ENCODE measurements around the gene RASAL2.

The RASAL2 gene

DNA sequence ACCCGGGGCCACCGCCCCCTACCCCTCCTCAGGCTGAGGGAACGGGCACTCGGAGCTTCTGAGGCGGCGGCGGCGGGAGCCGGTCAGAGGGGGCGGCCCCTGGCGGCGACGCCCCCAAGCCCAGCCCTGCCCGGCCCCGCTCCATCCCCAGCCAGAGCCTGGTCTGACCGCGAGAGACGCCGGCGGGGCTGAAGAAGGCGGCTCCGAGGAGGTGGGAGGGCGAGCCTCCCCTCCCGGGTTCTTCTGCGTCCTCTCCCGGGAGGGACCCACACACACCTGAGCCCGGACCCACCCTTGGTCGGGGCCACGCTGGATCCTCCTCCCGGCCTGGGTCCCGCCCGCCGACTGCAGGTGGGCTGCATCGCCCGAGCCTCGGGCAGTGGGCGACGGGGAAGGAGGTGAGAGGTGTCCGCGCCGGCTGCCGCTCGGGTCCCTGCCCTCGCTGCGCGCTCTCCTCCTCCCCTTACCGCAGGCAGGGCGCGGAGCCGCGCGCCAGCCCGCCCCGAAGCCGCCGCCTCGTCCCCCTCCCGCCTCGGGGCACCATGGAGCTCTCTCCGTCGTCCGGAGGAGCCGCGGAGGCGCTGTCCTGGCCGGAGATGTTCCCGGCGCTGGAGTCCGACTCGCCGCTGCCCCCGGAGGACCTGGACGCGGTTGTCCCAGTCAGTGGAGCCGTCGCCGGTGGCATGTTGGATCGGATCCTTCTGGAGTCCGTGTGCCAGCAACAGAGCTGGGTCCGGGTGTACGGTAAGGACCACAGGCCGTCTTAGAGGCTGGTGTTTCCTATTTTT, at the start of gene RASAL2:
RASAL2 (plus strand) TSS at position 154 of the 788 bp plus-strand sequence; CDS start at position 543, 389 bp downstream.
- no peaks in the 10 kb centered on the region for H3K27me3 ChIP-seq (ENCODE audit: insufficient read depth, low read length)
- peak within 1 kb of the TSS; percentile 61 for H3K27ac ChIP-seq (ENCODE audit: low read depth, low read length)
- H3K4me1 ChIP-seq (ENCODE audit: control insufficient read depth, insufficient read depth, low read length, unreplicated experiment) = peaks cover 32% of the 10 kb centered on the region
- peaks cover 58% of the 10 kb centered on the region for H3K79me2 ChIP-seq (ENCODE audit: control insufficient read depth, insufficient read depth, low read length, unreplicated experiment)
- peak within 1 kb of the TSS; percentile 71 for H2AFZ ChIP-seq (ENCODE audit: low read length, unreplicated experiment)
- peak within 1 kb of the TSS; percentile 96 for H3K4me3 ChIP-seq (ENCODE audit: low read depth, low read length)
- H3K36me3 ChIP-seq (ENCODE audit: insufficient read depth, low read length) = no peaks in the 10 kb centered on the region

DNA sequence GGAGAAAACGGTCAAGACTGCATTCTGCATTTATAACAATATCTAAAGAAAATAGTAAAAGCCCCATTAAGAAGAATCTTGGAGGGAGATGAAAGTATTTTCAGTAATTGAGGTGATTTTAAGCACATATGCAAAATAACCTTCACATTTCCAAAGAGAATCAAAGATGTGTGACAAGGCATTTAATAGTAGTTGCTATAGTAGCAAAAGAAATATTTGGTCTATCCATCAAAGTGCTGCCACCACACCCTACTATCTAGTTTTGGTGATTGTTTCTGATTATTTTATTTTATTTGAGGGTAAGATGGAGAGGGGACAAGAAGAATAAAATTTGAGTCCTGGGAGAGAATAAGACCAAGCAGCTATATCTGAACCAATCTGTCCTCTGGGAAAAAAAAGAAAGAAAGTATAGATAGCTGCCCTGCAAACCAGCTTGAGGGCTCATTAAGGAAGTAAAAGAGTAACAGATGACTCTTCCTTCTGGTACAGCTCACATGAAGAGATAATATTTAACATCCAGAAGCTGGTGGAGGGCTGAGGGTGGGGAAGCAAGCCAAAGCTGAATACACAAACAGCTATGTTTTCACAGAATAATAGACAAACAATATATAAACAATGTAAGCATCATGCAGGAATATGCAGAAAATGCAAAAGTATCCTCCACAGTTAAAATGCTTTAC, 47.2 kb upstream of the RASAL2 start:
- no peak overlapping the region for H3K27ac ChIP-seq (ENCODE audit: low read depth, low read length)
- H3K79me2 ChIP-seq (ENCODE audit: control insufficient read depth, insufficient read depth, low read length, unreplicated experiment) = no peaks in the 10 kb centered on the region
- H3K27me3 ChIP-seq (ENCODE audit: insufficient read depth, low read length) = no peaks in the 10 kb centered on the region
- no peak overlapping the region for H2AFZ ChIP-seq (ENCODE audit: low read length, unreplicated experiment)
- no peak overlapping the region for H3K4me3 ChIP-seq (ENCODE audit: low read depth, low read length)
- H3K36me3 ChIP-seq (ENCODE audit: insufficient read depth, low read length) = no peaks in the 10 kb centered on the region
- H3K4me1 ChIP-seq (ENCODE audit: control insufficient read depth, insufficient read depth, low read length, unreplicated experiment) = peaks cover 4% of the 10 kb centered on the region

DNA sequence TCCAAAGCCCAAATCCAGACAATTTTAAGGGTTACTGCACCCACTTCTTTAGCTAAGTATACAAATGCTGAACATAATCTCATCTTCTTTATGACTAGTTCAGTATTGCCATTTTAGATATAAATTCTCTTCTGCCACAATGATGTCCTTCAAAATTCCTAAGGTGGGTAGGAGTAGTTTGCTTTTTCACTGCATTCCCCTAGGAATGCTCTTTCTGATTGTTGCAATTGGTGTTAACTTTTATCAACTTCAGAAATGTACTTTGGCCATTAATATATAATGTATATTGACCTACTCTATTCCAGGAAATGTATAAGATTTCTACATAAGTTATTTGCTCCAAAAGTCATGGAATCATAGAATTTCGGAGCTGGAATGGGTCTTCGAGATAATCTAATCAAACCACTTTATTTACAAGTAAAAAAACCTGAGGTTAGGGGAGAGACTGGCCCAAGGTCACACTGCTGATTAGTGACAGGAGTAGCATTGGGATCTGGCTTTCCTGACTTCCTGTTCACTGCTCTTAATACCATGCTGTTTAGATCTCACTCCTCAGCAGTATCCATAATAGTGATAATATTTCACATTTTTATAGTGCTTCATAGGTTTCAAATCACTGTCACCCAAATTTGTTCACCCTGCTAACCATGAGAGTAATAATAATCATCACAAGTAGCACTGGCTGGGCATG, 46.4 kb upstream of the RASAL2 start:
- Histone ChIP-seq H2AFZ (ENCODE audit: low read length, unreplicated experiment) (no peak overlapping the region), H3K4me3 (ENCODE audit: low read depth, low read length) (no peak overlapping the region), H3K27me3 (ENCODE audit: insufficient read depth, low read length) (no peaks in the 10 kb centered on the region), H3K27ac (ENCODE audit: low read depth, low read length) (no peak overlapping the region), H3K79me2 (ENCODE audit: control insufficient read depth, insufficient read depth, low read length, unreplicated experiment) (no peaks in the 10 kb centered on the region), H3K4me1 (ENCODE audit: control insufficient read depth, insufficient read depth, low read length, unreplicated experiment) (peaks cover 4% of the 10 kb centered on the region), H3K36me3 (ENCODE audit: insufficient read depth, low read length) (no peaks in the 10 kb centered on the region)

DNA sequence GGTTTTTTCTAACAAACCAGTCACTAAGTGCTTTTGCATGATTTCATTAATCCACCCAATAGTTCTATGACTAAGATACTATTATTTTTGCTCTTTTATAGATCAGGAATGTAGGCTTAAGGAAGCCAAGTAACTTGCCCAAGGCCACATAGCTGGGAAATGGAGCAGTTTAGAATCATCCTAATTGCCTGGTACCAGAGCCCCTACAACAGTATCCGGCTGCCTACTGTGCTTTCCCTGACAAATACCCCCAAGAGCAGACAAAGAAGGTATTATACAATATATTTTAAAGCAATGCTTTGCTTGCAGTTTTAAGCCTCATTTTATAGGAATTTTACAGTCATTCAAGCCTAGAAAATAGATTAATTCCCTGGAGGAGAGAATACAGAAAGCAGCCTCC, 45.5 kb upstream of the RASAL2 start:
- Histone ChIP-seq H3K27ac (ENCODE audit: low read depth, low read length) (no peak overlapping the region), H2AFZ (ENCODE audit: low read length, unreplicated experiment) (no peak overlapping the region), H3K36me3 (ENCODE audit: insufficient read depth, low read length) (no peaks in the 10 kb centered on the region), H3K79me2 (ENCODE audit: control insufficient read depth, insufficient read depth, low read length, unreplicated experiment) (no peaks in the 10 kb centered on the region), H3K4me1 (ENCODE audit: control insufficient read depth, insufficient read depth, low read length, unreplicated experiment) (peaks cover 9% of the 10 kb centered on the region), H3K4me3 (ENCODE audit: low read depth, low read length) (no peak overlapping the region), H3K27me3 (ENCODE audit: insufficient read depth, low read length) (no peaks in the 10 kb centered on the region)

DNA sequence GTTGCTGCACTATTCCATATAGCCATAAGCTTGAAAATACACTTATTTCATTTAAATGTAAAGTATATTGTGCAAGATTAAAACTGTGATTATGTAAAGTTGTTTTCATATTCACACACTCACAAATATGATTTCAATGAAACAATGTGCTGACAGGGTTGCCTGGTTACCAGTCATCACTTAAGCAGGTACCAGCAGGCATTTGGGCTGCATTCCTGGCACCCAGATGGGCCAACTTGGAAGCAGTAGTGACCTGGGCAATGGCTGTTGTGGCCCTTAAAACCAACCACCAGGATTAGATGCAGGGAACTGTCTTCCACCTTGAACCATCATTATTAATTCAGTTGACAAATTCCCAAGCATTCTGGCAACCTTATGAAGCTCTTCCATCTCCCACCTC, 45.0 kb upstream of the RASAL2 start:
- no peak overlapping the region for H2AFZ ChIP-seq (ENCODE audit: low read length, unreplicated experiment)
- H3K27me3 ChIP-seq (ENCODE audit: insufficient read depth, low read length) = no peaks in the 10 kb centered on the region
- no peak overlapping the region for H3K4me3 ChIP-seq (ENCODE audit: low read depth, low read length)
- H3K79me2 ChIP-seq (ENCODE audit: control insufficient read depth, insufficient read depth, low read length, unreplicated experiment) = no peaks in the 10 kb centered on the region
- H3K27ac ChIP-seq (ENCODE audit: low read depth, low read length) = no peak overlapping the region
- no peaks in the 10 kb centered on the region for H3K36me3 ChIP-seq (ENCODE audit: insufficient read depth, low read length)
- H3K4me1 ChIP-seq (ENCODE audit: control insufficient read depth, insufficient read depth, low read length, unreplicated experiment) = peaks cover 9% of the 10 kb centered on the region

DNA sequence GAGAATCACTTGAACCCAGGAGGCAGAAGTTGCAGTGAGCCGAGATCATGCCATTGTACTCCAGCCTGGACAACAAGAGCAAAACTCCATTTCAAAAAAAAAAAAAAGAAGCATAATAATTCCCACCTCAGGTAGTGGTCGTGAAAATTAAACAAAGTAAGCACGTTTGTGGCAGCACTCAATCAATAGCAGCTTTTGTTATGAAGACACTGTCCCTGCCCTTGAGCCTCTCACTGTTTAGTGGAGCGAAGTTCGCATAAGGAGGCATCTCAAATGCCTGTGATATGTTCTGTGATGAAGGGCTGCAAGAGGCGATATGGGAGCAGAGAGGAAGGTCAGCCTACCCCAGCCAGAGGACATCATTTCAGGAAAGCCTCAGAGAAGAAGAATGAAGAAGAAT, 43.8 kb upstream of the RASAL2 start:
- Histone ChIP-seq H3K27ac (ENCODE audit: low read depth, low read length) (no peak overlapping the region), H3K36me3 (ENCODE audit: insufficient read depth, low read length) (no peaks in the 10 kb centered on the region), H3K27me3 (ENCODE audit: insufficient read depth, low read length) (no peaks in the 10 kb centered on the region), H3K4me3 (ENCODE audit: low read depth, low read length) (no peak overlapping the region), H3K79me2 (ENCODE audit: control insufficient read depth, insufficient read depth, low read length, unreplicated experiment) (no peaks in the 10 kb centered on the region), H2AFZ (ENCODE audit: low read length, unreplicated experiment) (no peak overlapping the region), H3K4me1 (ENCODE audit: control insufficient read depth, insufficient read depth, low read length, unreplicated experiment) (peaks cover 13% of the 10 kb centered on the region)

DNA sequence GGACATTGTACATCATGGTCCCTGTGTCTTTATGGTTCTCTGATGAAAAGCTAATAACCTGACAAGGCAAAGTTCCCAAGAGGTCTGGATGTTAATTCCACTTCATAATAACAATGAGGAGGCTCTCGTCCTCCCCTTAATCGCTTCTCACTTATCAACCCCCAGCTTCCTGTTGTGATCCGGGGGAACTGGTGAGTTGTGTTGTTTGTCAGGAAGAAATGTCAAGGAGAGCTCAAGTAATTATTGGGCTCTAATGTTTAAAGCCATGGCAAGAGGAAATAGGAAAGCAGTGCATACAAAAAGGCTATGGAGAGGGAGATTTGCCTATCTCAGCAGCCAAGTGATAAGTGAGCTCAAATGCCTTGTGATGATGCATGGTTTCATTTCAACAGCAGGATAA, 42.8 kb upstream of the RASAL2 start:
- H3K27me3 ChIP-seq (ENCODE audit: insufficient read depth, low read length) = no peaks in the 10 kb centered on the region
- no peak overlapping the region for H2AFZ ChIP-seq (ENCODE audit: low read length, unreplicated experiment)
- peaks cover 20% of the 10 kb centered on the region for H3K4me1 ChIP-seq (ENCODE audit: control insufficient read depth, insufficient read depth, low read length, unreplicated experiment)
- H3K79me2 ChIP-seq (ENCODE audit: control insufficient read depth, insufficient read depth, low read length, unreplicated experiment) = no peaks in the 10 kb centered on the region
- no peaks in the 10 kb centered on the region for H3K36me3 ChIP-seq (ENCODE audit: insufficient read depth, low read length)
- H3K27ac ChIP-seq (ENCODE audit: low read depth, low read length) = no peak overlapping the region
- no peak overlapping the region for H3K4me3 ChIP-seq (ENCODE audit: low read depth, low read length)

DNA sequence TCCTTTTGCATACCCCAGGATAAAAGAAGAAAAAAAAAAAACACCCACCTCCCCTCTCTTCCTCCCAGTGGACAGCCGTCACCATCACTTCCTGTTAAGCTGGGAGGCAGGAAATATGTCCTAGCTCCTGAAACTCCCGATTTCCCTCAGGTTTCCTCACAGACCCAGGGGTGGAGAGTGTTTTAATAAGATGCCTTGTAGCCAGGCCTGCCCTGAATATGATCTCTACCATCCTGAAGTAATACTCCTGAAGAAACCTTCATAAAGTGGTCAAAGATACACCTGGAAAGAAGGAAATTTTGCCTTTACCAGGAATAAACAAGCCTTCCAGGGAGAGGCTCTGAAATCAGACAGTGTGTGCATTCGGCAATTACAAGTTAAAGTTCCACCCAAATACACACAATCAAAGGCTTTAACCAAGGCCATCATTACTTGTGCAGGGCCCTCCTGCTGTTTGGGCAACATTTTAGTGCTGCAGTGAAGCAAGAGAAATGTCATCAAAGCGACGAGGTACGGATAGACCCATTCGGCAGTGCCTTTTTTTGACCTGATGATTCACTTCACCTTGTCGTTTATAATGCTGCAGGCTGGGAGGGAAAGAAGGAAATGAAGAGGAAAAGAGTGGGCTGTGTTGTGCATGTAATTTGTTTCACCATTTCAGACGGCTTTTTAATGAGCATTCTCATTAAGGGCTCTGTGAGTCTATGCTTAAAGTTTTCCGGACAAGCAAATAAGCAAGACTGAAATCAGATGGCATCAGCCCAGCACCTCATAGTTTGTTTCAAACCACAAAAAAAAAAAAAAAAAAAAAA, 41.0 kb upstream of the RASAL2 start:
- Histone ChIP-seq H3K27ac (ENCODE audit: low read depth, low read length) (no peak overlapping the region), H3K36me3 (ENCODE audit: insufficient read depth, low read length) (no peaks in the 10 kb centered on the region), H3K27me3 (ENCODE audit: insufficient read depth, low read length) (no peaks in the 10 kb centered on the region), H2AFZ (ENCODE audit: low read length, unreplicated experiment) (peak overlapping the region; percentile 44), H3K4me1 (ENCODE audit: control insufficient read depth, insufficient read depth, low read length, unreplicated experiment) (peaks cover 38% of the 10 kb centered on the region), H3K4me3 (ENCODE audit: low read depth, low read length) (no peak overlapping the region), H3K79me2 (ENCODE audit: control insufficient read depth, insufficient read depth, low read length, unreplicated experiment) (no peaks in the 10 kb centered on the region)

DNA sequence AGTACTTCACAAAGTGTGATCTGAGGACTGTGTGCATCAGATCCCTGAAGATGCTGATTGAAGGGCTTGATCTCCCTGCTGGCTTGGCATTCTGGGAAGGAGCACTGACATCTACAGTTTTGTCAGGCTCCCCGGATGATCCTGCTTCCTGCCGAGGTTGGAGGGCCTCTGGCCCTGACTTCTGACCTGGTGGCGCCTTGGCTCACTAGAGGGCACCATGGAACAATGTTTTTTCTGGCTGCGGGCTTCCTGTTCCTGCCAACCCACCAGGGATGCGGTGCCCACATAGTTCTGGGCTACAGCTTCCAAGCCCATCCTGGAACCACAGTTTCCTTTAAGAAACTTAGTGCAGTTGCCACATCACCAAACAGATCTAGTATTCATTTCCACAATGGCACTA, 38.8 kb upstream of the RASAL2 start:
- Histone ChIP-seq H2AFZ (ENCODE audit: low read length, unreplicated experiment) (peak overlapping the region; percentile 49), H3K79me2 (ENCODE audit: control insufficient read depth, insufficient read depth, low read length, unreplicated experiment) (no peaks in the 10 kb centered on the region), H3K27me3 (ENCODE audit: insufficient read depth, low read length) (no peaks in the 10 kb centered on the region), H3K36me3 (ENCODE audit: insufficient read depth, low read length) (no peaks in the 10 kb centered on the region), H3K4me3 (ENCODE audit: low read depth, low read length) (no peak overlapping the region), H3K27ac (ENCODE audit: low read depth, low read length) (no peak overlapping the region), H3K4me1 (ENCODE audit: control insufficient read depth, insufficient read depth, low read length, unreplicated experiment) (peaks cover 56% of the 10 kb centered on the region)

DNA sequence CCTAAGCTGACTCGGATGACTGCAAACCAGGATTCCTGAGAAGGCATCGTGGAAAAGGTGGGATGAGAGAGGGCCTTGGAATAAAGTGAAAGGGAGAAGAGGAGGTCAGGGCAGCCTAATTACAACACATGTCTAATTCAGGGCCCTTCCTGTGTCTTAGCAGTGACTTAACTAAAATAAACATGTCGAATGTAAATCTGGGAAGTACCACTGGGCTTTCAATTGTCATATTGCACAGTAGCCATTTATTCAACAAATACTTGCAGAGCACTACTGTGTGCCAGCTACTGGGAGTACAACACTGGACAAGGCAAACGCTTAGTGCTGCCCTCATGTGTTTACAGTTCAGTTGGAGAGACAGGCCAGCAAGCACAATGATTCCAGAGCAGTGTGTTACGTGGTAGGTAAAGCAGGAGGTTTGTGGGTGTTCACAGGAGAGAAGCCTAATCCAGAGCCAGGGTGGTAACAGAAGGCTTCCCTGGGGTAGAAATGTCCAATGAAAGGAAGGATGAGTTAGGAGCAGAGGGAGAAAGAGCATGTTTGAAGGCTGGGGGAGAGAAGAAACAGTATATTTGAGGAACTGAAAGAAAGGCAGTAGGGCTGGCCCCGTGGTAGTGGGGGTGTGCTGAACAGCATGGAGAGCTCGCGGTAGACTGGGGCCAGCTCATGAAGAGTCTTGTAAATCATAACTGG, 38.0 kb upstream of the RASAL2 start:
- H3K79me2 ChIP-seq (ENCODE audit: control insufficient read depth, insufficient read depth, low read length, unreplicated experiment) = no peaks in the 10 kb centered on the region
- H3K27me3 ChIP-seq (ENCODE audit: insufficient read depth, low read length) = no peaks in the 10 kb centered on the region
- peak overlapping the region; percentile 92 for H3K27ac ChIP-seq (ENCODE audit: low read depth, low read length)
- H2AFZ ChIP-seq (ENCODE audit: low read length, unreplicated experiment) = peak overlapping the region; percentile 89
- H3K4me1 ChIP-seq (ENCODE audit: control insufficient read depth, insufficient read depth, low read length, unreplicated experiment) = peaks cover 63% of the 10 kb centered on the region
- H3K4me3 ChIP-seq (ENCODE audit: low read depth, low read length) = no peak overlapping the region
- H3K36me3 ChIP-seq (ENCODE audit: insufficient read depth, low read length) = no peaks in the 10 kb centered on the region

Data from ACC112 (cell line).